ENCODE results near the gene MUC5AC. TPM values are rescaled to one million over a fixed set of nuclear protein-coding genes. Genes with fewer than 3 reads are reported as not detected.

Gene MUC5AC
- total and polyA plus RNA-seq, 7 experiments from 2014 or later: not detected

- intact Hi-C loops (cut with micrococcal nuclease): no loop called here
- no peak overlapping the region for H3K4me3 ChIP-seq (ENCODE audit: low read length)
- no peak overlapping the region for H3K27ac ChIP-seq (ENCODE audit: low read depth, low read length)
- Mint-ChIP-seq H3K27ac (no peak overlapping the region), H3K36me3 (peaks cover 0 to 5% (median 0%) of the 10 kb centered on the region in 5 donors), H3K4me1 (peaks cover 0 to 2% (median 0%) of the 10 kb centered on the region in 7 donors), H3K9me3 (peaks cover 0 to 16% (median 3%) of the 10 kb centered on the region in 11 donors), H3K27me3 (peaks cover 0 to 22% (median 7%) of the 10 kb centered on the region in 5 donors), H3K4me3 (no peak overlapping the region)
- no peak for ATAC-seq
- H3K27me3 ChIP-seq (ENCODE audit: control insufficient read depth in 2 of 2, insufficient read depth in 2 of 2, low read length in 2 of 2): no peaks in the 10 kb centered on the region
- H3K4me1 ChIP-seq (ENCODE audit: control insufficient read depth in 2 of 2, insufficient read depth in 2 of 2, low read length in 2 of 2): no peaks in the 10 kb centered on the region
- ChIA-PET POLR2A (no interaction called here), CTCF (no interaction called here)
- H3K36me3 ChIP-seq (ENCODE audit: control insufficient read depth in 2 of 3, insufficient read depth in 3 of 3, low read length in 3 of 3): no peaks in the 10 kb centered on the region
- DNase-seq: no peak
- H3K9me3 ChIP-seq (ENCODE audit: control insufficient read depth in 2 of 3, low read length in 3 of 3): no peaks in the 10 kb centered on the region
These were observed 33.8 kb upstream of the MUC5AC start for GRCh38 chr11:1123970-1124369.

GRCh38 chr11:1125803-1126202 lies 31.9 kb upstream of the MUC5AC start:
- Mint-ChIP-seq H3K36me3 (peaks cover 0 to 5% (median 0%) of the 10 kb centered on the region in 5 donors), H3K27me3 (peaks cover 0 to 22% (median 7%) of the 10 kb centered on the region in 5 donors), H3K4me1 (peaks cover 0 to 4% (median 0%) of the 10 kb centered on the region in 7 donors), H3K27ac (no peak overlapping the region), H3K9me3 (peaks cover 0 to 16% (median 3%) of the 10 kb centered on the region in 11 donors), H3K4me3 (no peak overlapping the region)
- intact Hi-C loops (cut with micrococcal nuclease): no loop called here
- H3K27me3 ChIP-seq (ENCODE audit: control insufficient read depth in 2 of 2, insufficient read depth in 2 of 2, low read length in 2 of 2): no peaks in the 10 kb centered on the region
- POLR2A ChIA-PET: no interaction called here
- H3K27ac ChIP-seq (ENCODE audit: low read depth, low read length): no peak overlapping the region
- CTCF ChIA-PET: no interaction called here
- DNase-seq (no peak), ATAC-seq (no peak)
- no peaks in the 10 kb centered on the region for H3K9me3 ChIP-seq (ENCODE audit: control insufficient read depth in 2 of 3, low read length in 3 of 3)
- no peak overlapping the region for H3K4me3 ChIP-seq (ENCODE audit: low read length)
- no peaks in the 10 kb centered on the region for H3K4me1 ChIP-seq (ENCODE audit: control insufficient read depth in 2 of 2, insufficient read depth in 2 of 2, low read length in 2 of 2)
- H3K36me3 ChIP-seq (ENCODE audit: control insufficient read depth in 2 of 3, insufficient read depth in 3 of 3, low read length in 3 of 3): no peaks in the 10 kb centered on the region

- intact Hi-C loops (cut with micrococcal nuclease): no loop called here
- DNase-seq (no peak), ATAC-seq (no peak)
- Mint-ChIP-seq H3K27me3 (peaks cover 0 to 22% (median 9%) of the 10 kb centered on the region in 5 donors), H3K4me3 (no peak overlapping the region), H3K9me3 (peaks cover 0 to 16% (median 3%) of the 10 kb centered on the region in 11 donors), H3K4me1 (peaks cover 0 to 4% (median 0%) of the 10 kb centered on the region in 7 donors), H3K36me3 (peaks cover 0 to 5% (median 0%) of the 10 kb centered on the region in 5 donors), H3K27ac (no peak overlapping the region)
- H3K27me3 ChIP-seq (ENCODE audit: control insufficient read depth in 2 of 2, insufficient read depth in 2 of 2, low read length in 2 of 2): no peaks in the 10 kb centered on the region
- H3K4me1 ChIP-seq (ENCODE audit: control insufficient read depth in 2 of 2, insufficient read depth in 2 of 2, low read length in 2 of 2): no peaks in the 10 kb centered on the region
- no peak overlapping the region for H3K27ac ChIP-seq (ENCODE audit: low read depth, low read length)
- H3K4me3 ChIP-seq (ENCODE audit: low read length): no peak overlapping the region
- POLR2A ChIA-PET: no interaction called here
- CTCF ChIA-PET: no interaction called here
- H3K36me3 ChIP-seq (ENCODE audit: control insufficient read depth in 2 of 3, insufficient read depth in 3 of 3, low read length in 3 of 3): no peaks in the 10 kb centered on the region
- no peaks in the 10 kb centered on the region for H3K9me3 ChIP-seq (ENCODE audit: control insufficient read depth in 2 of 3, low read length in 3 of 3)
These were observed 31.2 kb upstream of the MUC5AC start for GRCh38 chr11:1126491-1126926.

- ChIA-PET CTCF (no interaction called here), POLR2A (no interaction called here)
- Histone ChIP-seq H3K27ac (ENCODE audit: low read depth, low read length) (no peak overlapping the region), H3K4me1 (ENCODE audit: control insufficient read depth in 2 of 2, insufficient read depth in 2 of 2, low read length in 2 of 2) (no peaks in the 10 kb centered on the region), H3K27me3 (ENCODE audit: control insufficient read depth in 2 of 2, insufficient read depth in 2 of 2, low read length in 2 of 2) (no peaks in the 10 kb centered on the region), H3K4me3 (ENCODE audit: low read length) (no peak overlapping the region), H3K9me3 (ENCODE audit: control insufficient read depth in 2 of 3, low read length in 3 of 3) (no peaks in the 10 kb centered on the region), H3K36me3 (ENCODE audit: control insufficient read depth in 2 of 3, insufficient read depth in 3 of 3, low read length in 3 of 3) (no peaks in the 10 kb centered on the region)
- Mint-ChIP-seq H3K4me1 (peaks cover 0 to 4% (median 0%) of the 10 kb centered on the region in 7 donors), H3K9me3 (peaks cover 0 to 16% (median 4%) of the 10 kb centered on the region in 11 donors), H3K4me3 (no peak overlapping the region), H3K27me3 (peaks cover 0 to 27% (median 15%) of the 10 kb centered on the region in 5 donors), H3K27ac (no peak overlapping the region), H3K36me3 (peaks cover 0 to 5% (median 0%) of the 10 kb centered on the region in 5 donors)
- ATAC-seq (no peak), DNase-seq (no peak)
- intact Hi-C loops (cut with micrococcal nuclease): no loop called here
These were observed 30.7 kb upstream of the MUC5AC start for GRCh38 chr11:1126935-1127663.

- H3K9me3 ChIP-seq (ENCODE audit: control insufficient read depth in 2 of 3, low read length in 3 of 3): no peaks in the 10 kb centered on the region
- H3K27me3 Mint-ChIP-seq: peaks cover 0 to 29% (median 16%) of the 10 kb centered on the region in 5 donors
- no peak overlapping the region for H3K27ac Mint-ChIP-seq
- DNase-seq (no peak), ATAC-seq (no peak)
- H3K4me3 Mint-ChIP-seq: no peak overlapping the region
- no peaks in the 10 kb centered on the region for H3K27me3 ChIP-seq (ENCODE audit: control insufficient read depth in 2 of 2, insufficient read depth in 2 of 2, low read length in 2 of 2)
- intact Hi-C loops (cut with micrococcal nuclease): no loop called here
- no peak overlapping the region for H3K4me3 ChIP-seq (ENCODE audit: low read length)
- POLR2A ChIA-PET: no interaction called here
- H3K9me3 Mint-ChIP-seq: peaks cover 0 to 16% (median 7%) of the 10 kb centered on the region in 11 donors
- no peaks in the 10 kb centered on the region for H3K36me3 ChIP-seq (ENCODE audit: control insufficient read depth in 2 of 3, insufficient read depth in 3 of 3, low read length in 3 of 3)
- no peak overlapping the region for H3K27ac ChIP-seq (ENCODE audit: low read depth, low read length)
- H3K36me3 Mint-ChIP-seq: peaks cover 0 to 6% (median 1%) of the 10 kb centered on the region in 5 donors
- CTCF ChIA-PET: no interaction called here
- no peaks in the 10 kb centered on the region for H3K4me1 ChIP-seq (ENCODE audit: control insufficient read depth in 2 of 2, insufficient read depth in 2 of 2, low read length in 2 of 2)
- peaks cover 0 to 4% (median 0%) of the 10 kb centered on the region in 7 donors for H3K4me1 Mint-ChIP-seq
These were observed 30.0 kb upstream of the MUC5AC start for GRCh38 chr11:1127664-1128162.

GRCh38 chr11:1128311-1129142 lies 29.2 kb upstream of the MUC5AC start:
- H3K4me3 Mint-ChIP-seq: no peak overlapping the region
- Histone ChIP-seq H3K4me1 (ENCODE audit: control insufficient read depth in 2 of 2, insufficient read depth in 2 of 2, low read length in 2 of 2) (no peaks in the 10 kb centered on the region), H3K27me3 (ENCODE audit: control insufficient read depth in 2 of 2, insufficient read depth in 2 of 2, low read length in 2 of 2) (no peaks in the 10 kb centered on the region), H3K36me3 (ENCODE audit: control insufficient read depth in 2 of 3, insufficient read depth in 3 of 3, low read length in 3 of 3) (no peaks in the 10 kb centered on the region), H3K9me3 (ENCODE audit: control insufficient read depth in 2 of 3, low read length in 3 of 3) (peaks cover 0 to 2% (median 0%) of the 10 kb centered on the region in 3 experiments), H3K4me3 (ENCODE audit: low read length) (no peak overlapping the region), H3K27ac (ENCODE audit: low read depth, low read length) (no peak overlapping the region)
- peaks cover 0 to 10% (median 3%) of the 10 kb centered on the region in 5 donors for H3K36me3 Mint-ChIP-seq
- POLR2A ChIA-PET: no interaction called here
- H3K27ac Mint-ChIP-seq: no peak overlapping the region
- DNase-seq (no peak), ATAC-seq (no peak)
- CTCF ChIA-PET: interaction anchor here (0.6 kb wide), 1 partner anchor 1192 kb away, joined by 3 read pairs; no protein-coding TSS in a partner anchor
- H3K9me3 Mint-ChIP-seq: peaks cover 2 to 19% (median 13%) of the 10 kb centered on the region in 11 donors
- intact Hi-C loops (cut with micrococcal nuclease): no loop called here
- H3K27me3 Mint-ChIP-seq: peaks cover 0 to 25% (median 16%) of the 10 kb centered on the region in 5 donors
- peaks cover 0 to 4% (median 0%) of the 10 kb centered on the region in 7 donors for H3K4me1 Mint-ChIP-seq

Measured in naive thymus-derived CD4-positive, alpha-beta T cell (primary cell).